Activated CD8-positive, alpha-beta memory T cell treated with anti-CD3 and anti-CD28 coated beads, Interleukin-2, amount 50 U/mL, for 1 hour (primary cell): Measurements from ENCODE around the gene ERFL.
"Not testable (repeated sequence)": the region's sequence is repeated elsewhere in the genome, so short reads cannot be mapped to it uniquely, and the experiment has no call there.

ENCODE experiments used
- DNase-seq: peaks from one replicate; pipeline ENCODE4 v3.0.0-alpha.2; 2020; ENCODE audit errors: extremely low read depth

The ERFL gene

DNA sequence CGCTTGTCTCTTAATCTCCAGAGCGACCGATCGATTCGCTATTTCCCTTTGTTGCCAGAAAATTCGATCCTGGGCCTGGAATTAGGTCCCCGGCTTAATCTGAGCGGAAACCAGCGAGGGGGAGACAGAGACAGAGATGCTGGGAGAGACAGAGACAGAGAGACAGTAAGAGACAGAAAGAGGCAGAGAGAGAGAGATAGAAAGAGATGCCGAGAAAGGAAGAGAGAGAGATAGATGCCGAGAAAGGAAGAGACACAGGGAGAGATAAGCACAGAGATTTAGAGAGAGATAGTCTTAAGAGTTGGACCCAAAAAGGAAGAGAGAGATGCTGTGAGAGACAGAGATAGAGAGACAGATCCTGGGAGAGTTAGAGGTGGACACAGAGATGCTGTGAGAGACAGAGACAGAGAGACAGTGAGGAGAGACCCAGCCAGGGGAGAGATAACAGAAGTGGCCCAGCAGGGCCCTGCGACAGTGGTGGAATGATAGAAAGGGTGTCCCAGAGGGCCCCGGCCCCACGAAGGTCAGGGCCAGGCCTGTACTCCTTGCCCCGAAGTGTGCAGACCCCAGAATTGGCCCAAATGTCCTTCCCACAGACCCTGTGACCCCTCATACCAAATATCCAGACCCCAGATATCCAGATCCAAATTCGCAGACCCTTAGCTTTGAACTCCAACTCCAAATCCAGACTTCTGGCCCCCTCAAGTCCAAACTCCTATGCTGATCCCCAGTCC is 1.3 kb downstream of the ERFL start:
- DNase-seq = no peak

- DNase-seq = no peak
Measured at GRCh38 chr19:41926028-41926762, 2.1 kb downstream of the ERFL start.

DNA sequence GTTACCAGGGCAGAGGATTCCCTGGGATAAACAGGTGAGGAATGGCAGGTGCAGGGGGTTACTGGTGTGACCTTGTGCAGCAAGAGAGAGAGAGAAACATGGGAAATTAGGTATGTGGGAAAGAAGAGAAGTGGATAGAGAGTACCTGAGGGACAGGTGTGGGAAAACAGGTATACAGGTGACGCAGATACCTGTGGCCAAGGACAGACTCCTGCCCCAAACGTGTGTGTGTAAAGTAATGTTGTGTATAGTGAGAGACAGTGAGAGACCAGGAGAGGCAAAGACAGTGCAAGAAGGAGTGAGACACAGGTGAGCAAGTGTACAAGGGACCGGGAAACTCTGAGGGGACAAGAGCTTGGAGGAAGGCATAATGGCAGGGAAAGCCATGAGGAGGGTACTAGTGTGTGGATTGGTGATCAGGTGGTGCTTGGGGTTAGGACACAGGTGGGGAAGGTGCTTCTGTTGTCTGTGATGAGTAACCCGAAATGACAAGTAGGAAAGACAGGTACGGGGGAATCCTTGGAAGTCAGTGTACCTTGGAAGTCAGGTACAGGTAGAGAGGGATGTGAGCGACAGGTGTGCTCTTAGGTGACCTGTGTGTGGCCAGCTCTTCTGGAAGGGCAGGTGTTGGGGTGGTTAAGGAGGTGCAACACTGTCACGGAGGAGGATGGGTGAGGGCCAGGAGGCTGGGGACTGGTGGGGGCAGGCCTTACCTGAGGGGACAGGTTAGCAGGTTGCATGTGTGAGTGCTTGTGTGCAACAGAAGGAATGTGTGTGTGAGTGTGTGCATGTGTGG is 2.8 kb downstream of the ERFL start:
- no peak for DNase-seq

GRCh38 chr19:41924151-41925145 is 3.8 kb downstream of the ERFL start:
- DNase-seq = no peak

DNA sequence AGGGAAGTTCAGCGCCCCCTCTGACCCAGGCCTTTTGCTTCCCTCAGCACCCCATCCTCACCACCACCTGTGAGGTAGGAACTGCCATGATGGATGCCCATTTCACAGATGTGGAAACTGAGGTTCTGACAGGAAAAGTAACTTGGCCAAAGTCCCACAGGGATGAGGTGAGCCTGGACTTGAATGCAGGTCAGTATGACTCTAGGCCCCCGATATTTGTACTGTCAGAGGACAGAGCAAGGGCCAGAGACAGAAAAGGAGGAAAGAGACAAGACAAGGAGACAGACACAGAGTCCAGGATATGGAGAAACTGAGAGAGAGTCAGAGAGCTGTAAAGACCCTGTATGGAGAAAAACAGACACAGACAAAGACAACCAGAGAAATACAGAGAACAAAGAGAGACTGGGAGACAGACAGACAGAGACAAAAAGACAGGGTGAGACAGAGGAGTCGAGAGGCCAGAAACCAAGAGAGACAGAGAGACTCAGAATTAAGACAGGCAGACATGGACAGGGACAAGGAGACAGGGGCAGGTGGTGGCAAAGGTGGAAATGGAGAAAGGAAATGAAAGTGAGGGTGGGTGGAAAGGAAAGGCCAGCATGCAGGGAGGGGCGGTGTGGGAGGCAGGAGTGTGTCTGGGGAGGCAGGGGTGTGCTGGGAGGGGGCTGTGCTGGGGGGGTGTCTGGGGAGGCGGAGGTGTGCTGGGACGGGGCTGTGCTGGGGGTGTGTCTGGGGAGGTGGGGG is 5.0 kb downstream of the ERFL start:
- DNase-seq = no peak

DNA sequence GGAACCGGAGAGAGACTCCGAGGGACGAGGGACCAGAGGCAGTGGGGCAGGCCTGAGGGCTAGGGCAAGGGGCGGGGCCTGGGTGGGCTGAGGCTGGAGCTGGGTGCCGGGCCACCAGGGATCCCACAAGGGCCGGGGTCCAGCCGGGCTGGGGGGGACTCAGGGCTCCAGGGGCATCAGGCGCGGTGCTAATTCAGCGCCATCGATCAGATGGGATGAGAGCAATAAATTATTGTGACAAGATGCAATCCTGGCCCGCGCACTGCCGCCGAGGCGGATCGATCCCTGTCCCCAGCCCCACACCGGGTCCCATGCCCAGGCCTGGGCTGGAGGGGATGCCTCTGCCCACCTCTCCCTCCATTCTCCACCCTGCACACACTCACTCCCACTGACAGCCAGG is 5.7 kb downstream of the ERFL start:
- no peak for DNase-seq

DNA sequence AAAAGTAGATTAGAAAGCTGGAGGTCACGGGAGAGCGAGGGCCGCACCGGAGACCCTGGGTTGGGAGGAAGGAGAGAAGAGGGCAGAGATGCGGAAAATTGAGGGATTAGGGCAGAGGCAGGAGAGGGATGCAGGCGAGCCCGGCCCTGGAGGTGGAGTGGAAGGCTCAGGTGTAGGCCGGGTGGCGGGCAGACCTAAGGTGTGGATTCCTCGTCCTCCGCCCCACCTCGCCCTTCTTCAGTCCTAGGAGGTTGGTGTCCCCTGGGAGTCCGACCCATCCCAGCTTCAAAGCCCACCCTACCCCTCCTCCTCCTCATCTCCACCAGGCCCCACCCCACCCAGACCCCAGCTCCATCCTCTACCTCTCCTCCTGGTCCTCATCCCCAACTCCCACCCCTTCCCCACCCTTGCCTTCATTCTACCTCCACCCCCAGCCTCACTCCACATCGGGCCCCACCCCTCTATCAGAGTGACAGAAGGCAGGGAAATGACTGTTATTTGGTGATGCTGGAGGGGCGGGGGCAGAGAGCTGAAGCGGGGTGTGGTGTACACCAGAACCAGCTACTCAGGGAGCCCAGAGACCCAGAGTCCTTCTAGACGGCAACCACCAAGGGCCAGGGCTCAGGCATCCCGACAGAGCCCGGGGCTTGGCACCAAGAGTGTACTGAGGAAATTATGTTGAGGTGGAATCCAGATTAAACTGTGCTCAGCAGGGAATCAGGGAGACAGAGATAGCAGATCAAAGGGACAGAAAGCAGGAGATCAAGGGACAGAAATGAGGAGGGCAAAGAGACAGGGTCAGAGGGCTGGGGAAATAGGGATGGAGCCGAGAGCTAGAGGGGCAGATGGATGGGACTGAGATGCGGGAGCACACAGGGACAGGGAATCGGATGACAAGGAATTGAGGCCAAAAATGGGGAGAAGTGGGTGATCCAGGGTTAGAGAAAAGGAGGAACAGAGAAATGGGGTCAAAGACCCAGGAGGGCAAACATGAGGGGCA is 6.4 kb downstream of the ERFL start:
- DNase-seq = no peak

DNA sequence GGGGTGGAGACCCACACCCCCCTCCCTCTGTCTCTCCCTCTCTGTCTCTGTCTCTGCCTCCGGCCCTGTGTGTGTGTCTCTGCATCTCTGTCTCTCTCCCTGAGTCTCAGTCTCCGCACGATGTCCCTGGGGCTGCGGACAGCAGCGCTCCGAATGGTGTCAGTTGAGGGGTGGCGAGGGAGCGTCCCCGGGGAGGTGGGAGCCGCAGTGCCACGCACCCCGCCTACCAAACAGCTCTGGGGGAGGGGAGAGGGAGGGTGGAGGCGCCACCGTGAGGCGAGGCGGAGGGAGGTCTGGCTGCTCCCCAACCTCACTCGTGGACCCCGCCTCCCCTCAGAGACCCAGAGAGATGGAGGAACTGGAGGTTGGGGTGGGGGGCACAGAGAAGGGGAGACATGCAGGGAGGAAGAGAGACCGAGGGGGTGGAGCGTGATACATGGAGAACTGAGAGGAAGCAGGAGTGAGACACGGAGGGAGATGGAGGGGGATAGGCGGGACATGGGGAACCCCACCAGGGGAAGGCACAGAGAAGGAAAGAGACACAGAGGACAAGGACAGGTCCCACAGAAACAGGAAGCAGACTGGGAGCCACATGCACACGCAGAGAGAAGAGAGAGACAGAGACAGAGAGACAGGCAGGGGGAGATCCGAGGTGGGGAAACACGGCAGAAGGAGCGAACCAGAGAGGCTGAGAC is 7.2 kb downstream of the ERFL start:
- DNase-seq = no peak

GRCh38 chr19:41919948-41920712 is 8.1 kb downstream of the ERFL start:
- no peak for DNase-seq

DNA sequence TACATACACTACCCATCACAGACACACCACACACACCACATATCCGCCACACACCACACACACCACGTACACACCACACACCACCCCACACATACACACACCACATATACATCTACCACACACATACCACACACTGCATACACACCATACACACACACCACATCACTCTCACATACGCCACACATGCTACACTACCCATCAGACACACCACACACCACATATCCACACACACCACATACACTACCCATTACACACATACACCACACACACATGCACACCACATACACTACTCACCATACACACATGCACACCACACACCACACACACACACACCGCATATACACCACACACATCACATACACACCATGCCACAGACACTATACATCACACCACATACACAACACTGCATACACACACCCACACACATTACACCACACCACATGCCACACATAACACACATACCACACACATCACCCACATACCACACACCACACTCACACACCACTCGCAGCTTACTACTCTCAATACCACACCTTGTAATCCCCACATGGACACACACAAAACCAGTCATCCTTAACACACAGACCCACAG is 9.5 kb downstream of the ERFL start:
- DNase-seq = no peak

DNA sequence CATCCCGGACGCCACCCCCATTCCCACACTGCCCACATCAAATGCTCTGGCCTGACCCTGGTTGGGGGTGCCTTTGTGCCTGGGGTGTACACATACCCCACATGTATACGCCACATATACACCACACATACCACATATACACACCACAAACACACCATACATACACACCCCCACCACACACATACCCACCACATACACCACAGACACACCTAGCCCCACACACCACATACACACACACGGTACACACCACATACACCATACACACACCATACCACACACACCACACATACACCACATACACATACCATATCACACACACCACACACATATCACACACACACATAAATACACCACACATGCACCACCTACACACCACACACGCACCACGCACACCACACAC is 10.2 kb downstream of the ERFL start:
- DNase-seq = no peak

GRCh38 chr19:41917676-41918075 is 10.6 kb downstream of the ERFL start:
- no peak for DNase-seq

DNA sequence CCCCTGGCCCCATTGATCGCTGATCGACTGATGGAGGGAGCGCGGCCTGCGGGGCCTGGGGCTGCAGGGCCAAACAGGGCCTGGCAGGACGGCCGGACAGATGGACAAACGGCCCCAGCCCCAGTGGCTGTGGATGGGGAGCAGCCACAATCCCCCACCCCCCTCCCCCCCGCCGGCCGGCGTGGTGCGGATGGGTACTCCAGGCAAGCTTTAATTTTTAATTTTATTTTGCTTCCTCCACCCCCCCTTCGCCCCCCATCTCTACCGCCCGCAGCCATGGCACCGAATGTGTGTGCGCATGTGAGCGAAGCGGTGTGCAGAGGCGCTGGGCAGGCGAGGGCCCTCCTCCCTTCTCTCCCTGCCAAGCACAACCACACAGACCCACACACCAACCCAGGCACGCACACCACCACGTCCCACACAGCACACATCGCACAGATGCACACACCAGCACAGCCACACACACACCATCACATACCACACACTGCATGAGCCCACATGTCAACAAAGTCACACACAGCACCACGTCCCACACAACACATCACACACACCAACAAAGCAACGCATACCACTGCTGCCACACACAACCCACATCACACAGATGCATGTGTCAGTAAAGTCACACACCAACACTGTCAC is 12.4 kb downstream of the ERFL start:
- DNase-seq = no peak

GRCh38 chr19:41915021-41915775 is 13.1 kb downstream of the ERFL start:
- no peak for DNase-seq

GRCh38 chr19:41914424-41914834 is 13.8 kb downstream of the ERFL start:
- DNase-seq = not testable (repeated sequence)
